ENCODE results near the gene MAPK14.

The MAPK14 gene

GRCh38 chr6:36101691-36102090 lies 74.1 kb downstream of the MAPK14 start:
- no peak for DNase-seq (ENCODE audit: low read depth in 2 of 2)

- no peak for DNase-seq (ENCODE audit: low read depth in 2 of 2)
Observed at GRCh38 chr6:36102853-36103252, 75.2 kb downstream of the MAPK14 start.

GRCh38 chr6:36104836-36105235 lies 77.2 kb downstream of the MAPK14 start:
- DNase-seq (ENCODE audit: low read depth in 2 of 2), result no peak

GRCh38 chr6:36109092-36109491 lies 81.5 kb downstream of the MAPK14 start:
- DNase-seq (ENCODE audit: low read depth in 2 of 2), result no peak

GRCh38 chr6:36110050-36110449 lies 82.4 kb downstream of the MAPK14 start:
- no peak for DNase-seq (ENCODE audit: low read depth in 2 of 2)

GRCh38 chr6:36110863-36111262 lies 83.3 kb downstream of the MAPK14 start:
- no peak for DNase-seq (ENCODE audit: low read depth in 2 of 2)

- no peak for DNase-seq (ENCODE audit: low read depth in 2 of 2)
Observed at GRCh38 chr6:36111526-36111925, 83.9 kb downstream of the MAPK14 start.

- DNase-seq (ENCODE audit: low read depth in 2 of 2), result no peak
Observed at GRCh38 chr6:36113049-36113448, 85.4 kb downstream of the MAPK14 start.

GRCh38 chr6:36113703-36114102 lies 86.1 kb downstream of the MAPK14 start:
- no peak for DNase-seq (ENCODE audit: low read depth in 2 of 2)

GRCh38 chr6:36114798-36115408 lies 87.3 kb downstream of the MAPK14 start:
- DNase-seq (ENCODE audit: low read depth in 2 of 2), result no peak

- no peak for DNase-seq (ENCODE audit: low read depth in 2 of 2)
Observed at GRCh38 chr6:36115412-36115811, 87.8 kb downstream of the MAPK14 start.

GRCh38 chr6:36116066-36116864 lies 88.7 kb downstream of the MAPK14 start:
- no peak for DNase-seq (ENCODE audit: low read depth in 2 of 2)

GRCh38 chr6:36116943-36117342 lies 89.3 kb downstream of the MAPK14 start:
- no peak for DNase-seq (ENCODE audit: low read depth in 2 of 2)

- DNase-seq (ENCODE audit: low read depth in 2 of 2), result no peak
Observed at GRCh38 chr6:36117658-36118549, 90.3 kb downstream of the MAPK14 start.

- peak; percentile 50 to 61 for DNase-seq (ENCODE audit: low read depth in 2 of 2)
Observed at GRCh38 chr6:36118550-36119107, 91.0 kb downstream of the MAPK14 start.

GRCh38 chr6:36119209-36119608 lies 91.6 kb downstream of the MAPK14 start:
- no peak for DNase-seq (ENCODE audit: low read depth in 2 of 2)

GRCh38 chr6:36120018-36120417 lies 92.4 kb downstream of the MAPK14 start:
- no peak for DNase-seq (ENCODE audit: low read depth in 2 of 2)

GRCh38 chr6:36120539-36120938 lies 92.9 kb downstream of the MAPK14 start:
- DNase-seq (ENCODE audit: low read depth in 2 of 2), result peak; percentile 52 to 67

- DNase-seq (ENCODE audit: low read depth in 2 of 2), result peak; percentile 34 to 53
Observed at GRCh38 chr6:36120979-36121786, 93.6 kb downstream of the MAPK14 start.

- no peak for DNase-seq (ENCODE audit: low read depth in 2 of 2)
Observed at GRCh38 chr6:36121787-36122494, 94.3 kb downstream of the MAPK14 start.
